Measurements from ENCODE around the gene BTK. TPM values are rescaled to one million over a fixed set of nuclear protein-coding genes. Genes with fewer than 3 reads are reported as not detected.
A peak's percentile ranks its signal among the peaks of the same experiment; 100 is the strongest.

Gene BTK
- total and polyA plus RNA-seq, 3 experiments from 2014 or later = 0.48 to 0.60 TPM; not detected in 1

GRCh38 chrX:101407167-101407747 lies 21.3 kb upstream of the BTK start:
- Mint-ChIP-seq H3K27me3 (peaks cover 0 to 10% of the 10 kb centered on the region in 2 donors), H3K4me1 (peaks cover 26 to 47% (median 38%) of the 10 kb centered on the region in 3 donors), H3K27ac (peak overlapping the region; percentile 93 to 99 (median 99)), H3K9me3 (peaks cover 0 to 1% (median 0%) of the 10 kb centered on the region in 5 donors), H3K36me3 (peaks cover 0 to 26% (median 4%) of the 10 kb centered on the region in 3 donors), H3K4me3 (peak overlapping the region; percentile 90 to 99 (median 93))
- peaks cover 21% of the 10 kb centered on the region for H3K4me1 ChIP-seq (ENCODE audit: insufficient read depth, low read length)
- no peak for DNase-seq
- no peaks in the 10 kb centered on the region for H3K27me3 ChIP-seq (ENCODE audit: insufficient read depth, low read length, poor library complexity, severe bottlenecking)
- H3K4me3 ChIP-seq (ENCODE audit: low read length) = peak overlapping the region; percentile 95
- peaks cover 4% of the 10 kb centered on the region for H3K36me3 ChIP-seq (ENCODE audit: insufficient read depth, low read length)
- H3K9me3 ChIP-seq (ENCODE audit: low read length) = no peaks in the 10 kb centered on the region
- H3K27ac ChIP-seq (ENCODE audit: low read depth, low read length) = peak overlapping the region; percentile 95
- CTCF ChIA-PET = no interaction called here
- POLR2A ChIA-PET = interaction anchor here (1.3 kb wide), 1 partner anchor 59 kb away, joined by 3 read pairs; the partner anchor contains the start of gene TIMM8A

GRCh38 chrX:101399825-101400224 lies 13.8 kb upstream of the BTK start:
- no peak overlapping the region for H3K27ac ChIP-seq (ENCODE audit: low read depth, low read length)
- no peaks in the 10 kb centered on the region for H3K9me3 ChIP-seq (ENCODE audit: low read length)
- Mint-ChIP-seq H3K9me3 (peaks cover 0 to 1% (median 0%) of the 10 kb centered on the region in 5 donors), H3K27ac (peak overlapping the region in 2 of 8 donors; percentile 33 to 54), H3K4me1 (peaks cover 0 to 6% (median 0%) of the 10 kb centered on the region in 3 donors), H3K36me3 (peaks cover 0 to 46% (median 4%) of the 10 kb centered on the region in 3 donors), H3K27me3 (peaks cover 0 to 2% of the 10 kb centered on the region in 2 donors), H3K4me3 (no peak overlapping the region)
- no peaks in the 10 kb centered on the region for H3K27me3 ChIP-seq (ENCODE audit: insufficient read depth, low read length, poor library complexity, severe bottlenecking)
- no peak overlapping the region for H3K4me3 ChIP-seq (ENCODE audit: low read length)
- ChIA-PET CTCF (interaction anchor here (2.3 kb wide), 1 partner anchor 9 kb away, joined by 7 read pairs; the partner anchor contains the start of gene RPL36A), POLR2A (no interaction called here)
- no peak for DNase-seq
- no peaks in the 10 kb centered on the region for H3K4me1 ChIP-seq (ENCODE audit: insufficient read depth, low read length)
- H3K36me3 ChIP-seq (ENCODE audit: insufficient read depth, low read length) = no peaks in the 10 kb centered on the region

GRCh38 chrX:101398694-101399093 lies 12.7 kb upstream of the BTK start:
- ChIA-PET CTCF (no interaction called here), POLR2A (no interaction called here)
- Histone ChIP-seq H3K27me3 (ENCODE audit: insufficient read depth, low read length, poor library complexity, severe bottlenecking) (no peaks in the 10 kb centered on the region), H3K27ac (ENCODE audit: low read depth, low read length) (no peak overlapping the region), H3K4me1 (ENCODE audit: insufficient read depth, low read length) (no peaks in the 10 kb centered on the region), H3K36me3 (ENCODE audit: insufficient read depth, low read length) (peaks cover 1% of the 10 kb centered on the region), H3K4me3 (ENCODE audit: low read length) (no peak overlapping the region), H3K9me3 (ENCODE audit: low read length) (no peaks in the 10 kb centered on the region)
- H3K36me3 Mint-ChIP-seq = peaks cover 0 to 48% (median 2%) of the 10 kb centered on the region in 3 donors
- H3K9me3 Mint-ChIP-seq = no peaks in the 10 kb centered on the region
- peak overlapping the region in 1 of 8 donors; percentile 6 for H3K27ac Mint-ChIP-seq
- H3K4me3 Mint-ChIP-seq = no peak overlapping the region
- peaks cover 0 to 2% of the 10 kb centered on the region in 2 donors for H3K27me3 Mint-ChIP-seq
- peaks cover under 1 to 12% (median 2%) of the 10 kb centered on the region in 3 donors for H3K4me1 Mint-ChIP-seq
- DNase-seq = no peak

GRCh38 chrX:101397779-101398178 lies 11.8 kb upstream of the BTK start:
- H3K9me3 Mint-ChIP-seq = no peaks in the 10 kb centered on the region
- ChIA-PET POLR2A (no interaction called here), CTCF (no interaction called here)
- no peak overlapping the region for H3K4me3 Mint-ChIP-seq
- Histone ChIP-seq H3K36me3 (ENCODE audit: insufficient read depth, low read length) (peaks cover 5% of the 10 kb centered on the region), H3K9me3 (ENCODE audit: low read length) (no peaks in the 10 kb centered on the region), H3K27ac (ENCODE audit: low read depth, low read length) (no peak overlapping the region), H3K4me3 (ENCODE audit: low read length) (no peak overlapping the region), H3K4me1 (ENCODE audit: insufficient read depth, low read length) (no peaks in the 10 kb centered on the region), H3K27me3 (ENCODE audit: insufficient read depth, low read length, poor library complexity, severe bottlenecking) (no peaks in the 10 kb centered on the region)
- H3K4me1 Mint-ChIP-seq = peaks cover 5 to 20% (median 11%) of the 10 kb centered on the region in 3 donors
- H3K36me3 Mint-ChIP-seq = peaks cover 0 to 53% (median 2%) of the 10 kb centered on the region in 3 donors
- H3K27me3 Mint-ChIP-seq = peaks cover 0 to 4% of the 10 kb centered on the region in 2 donors
- H3K27ac Mint-ChIP-seq = no peak overlapping the region
- DNase-seq = no peak

- Histone ChIP-seq H3K9me3 (ENCODE audit: low read length) (no peaks in the 10 kb centered on the region), H3K4me1 (ENCODE audit: insufficient read depth, low read length) (peaks cover 9% of the 10 kb centered on the region), H3K36me3 (ENCODE audit: insufficient read depth, low read length) (peaks cover 8% of the 10 kb centered on the region), H3K4me3 (ENCODE audit: low read length) (no peak overlapping the region), H3K27me3 (ENCODE audit: insufficient read depth, low read length, poor library complexity, severe bottlenecking) (no peaks in the 10 kb centered on the region), H3K27ac (ENCODE audit: low read depth, low read length) (no peak overlapping the region)
- ChIA-PET CTCF (no interaction called here), POLR2A (interaction anchor here (0.7 kb wide), 1 partner anchor 62 kb away, joined by 3 read pairs; no protein-coding TSS in a partner anchor)
- Mint-ChIP-seq H3K27me3 (peaks cover 0 to 1% of the 10 kb centered on the region in 2 donors), H3K4me3 (no peak overlapping the region), H3K27ac (peak overlapping the region in 6 of 8 donors; percentile 0 to 69 (median 6)), H3K36me3 (peaks cover 0 to 56% (median 0%) of the 10 kb centered on the region in 3 donors), H3K4me1 (peaks cover 24 to 37% (median 29%) of the 10 kb centered on the region in 3 donors), H3K9me3 (no peaks in the 10 kb centered on the region)
- DNase-seq = no peak
Measured at GRCh38 chrX:101395789-101396188, 9.8 kb upstream of the BTK start.

- no peak for DNase-seq
- H3K27me3 Mint-ChIP-seq = peaks cover 0 to 1% of the 10 kb centered on the region in 2 donors
- H3K4me1 ChIP-seq (ENCODE audit: insufficient read depth, low read length) = peaks cover 9% of the 10 kb centered on the region
- ChIA-PET CTCF (no interaction called here), POLR2A (no interaction called here)
- H3K9me3 Mint-ChIP-seq = no peaks in the 10 kb centered on the region
- H3K9me3 ChIP-seq (ENCODE audit: low read length) = no peaks in the 10 kb centered on the region
- H3K36me3 ChIP-seq (ENCODE audit: insufficient read depth, low read length) = peaks cover 8% of the 10 kb centered on the region
- peaks cover 0 to 49% (median 0%) of the 10 kb centered on the region in 3 donors for H3K36me3 Mint-ChIP-seq
- H3K27ac ChIP-seq (ENCODE audit: low read depth, low read length) = no peak overlapping the region
- no peak overlapping the region for H3K4me3 ChIP-seq (ENCODE audit: low read length)
- no peaks in the 10 kb centered on the region for H3K27me3 ChIP-seq (ENCODE audit: insufficient read depth, low read length, poor library complexity, severe bottlenecking)
- no peak overlapping the region for H3K4me3 Mint-ChIP-seq
- peak overlapping the region in 4 of 8 donors; percentile 26 to 99 (median 52) for H3K27ac Mint-ChIP-seq
- H3K4me1 Mint-ChIP-seq = peaks cover 24 to 42% (median 29%) of the 10 kb centered on the region in 3 donors
Measured at GRCh38 chrX:101394372-101394771, 8.4 kb upstream of the BTK start.

- Mint-ChIP-seq H3K4me3 (no peak overlapping the region), H3K36me3 (peaks cover 0 to 49% (median 0%) of the 10 kb centered on the region in 3 donors), H3K9me3 (no peaks in the 10 kb centered on the region), H3K27me3 (peaks cover 0 to 1% of the 10 kb centered on the region in 2 donors), H3K4me1 (peaks cover 24 to 42% (median 29%) of the 10 kb centered on the region in 3 donors), H3K27ac (peak overlapping the region in 7 of 8 donors; percentile 30 to 99 (median 87))
- H3K9me3 ChIP-seq (ENCODE audit: low read length) = no peaks in the 10 kb centered on the region
- CTCF ChIA-PET = no interaction called here
- H3K4me3 ChIP-seq (ENCODE audit: low read length) = no peak overlapping the region
- POLR2A ChIA-PET = no interaction called here
- no peak overlapping the region for H3K27ac ChIP-seq (ENCODE audit: low read depth, low read length)
- no peak for DNase-seq
- H3K36me3 ChIP-seq (ENCODE audit: insufficient read depth, low read length) = peaks cover 8% of the 10 kb centered on the region
- no peaks in the 10 kb centered on the region for H3K27me3 ChIP-seq (ENCODE audit: insufficient read depth, low read length, poor library complexity, severe bottlenecking)
- peaks cover 9% of the 10 kb centered on the region for H3K4me1 ChIP-seq (ENCODE audit: insufficient read depth, low read length)
Measured at GRCh38 chrX:101393530-101394305, 7.7 kb upstream of the BTK start.

- Mint-ChIP-seq H3K4me3 (peak overlapping the region; percentile 93 to 100 (median 96)), H3K4me1 (peaks cover 24 to 42% (median 29%) of the 10 kb centered on the region in 3 donors), H3K27me3 (peaks cover 0 to 1% of the 10 kb centered on the region in 2 donors), H3K27ac (peak overlapping the region; percentile 91 to 99 (median 97)), H3K9me3 (no peaks in the 10 kb centered on the region), H3K36me3 (peaks cover 0 to 46% (median 0%) of the 10 kb centered on the region in 3 donors)
- Histone ChIP-seq H3K36me3 (ENCODE audit: insufficient read depth, low read length) (peaks cover 8% of the 10 kb centered on the region), H3K4me3 (ENCODE audit: low read length) (peak overlapping the region; percentile 65), H3K27me3 (ENCODE audit: insufficient read depth, low read length, poor library complexity, severe bottlenecking) (no peaks in the 10 kb centered on the region), H3K27ac (ENCODE audit: low read depth, low read length) (peak overlapping the region; percentile 65), H3K9me3 (ENCODE audit: low read length) (no peaks in the 10 kb centered on the region), H3K4me1 (ENCODE audit: insufficient read depth, low read length) (peaks cover 9% of the 10 kb centered on the region)
- no peak for DNase-seq
- ChIA-PET POLR2A (no interaction called here), CTCF (interaction anchor here (1.5 to 2.7 kb wide), 2 partner anchors 9 to 25 kb away, joined by 7 to 25 read pairs; no protein-coding TSS in a partner anchor)
Measured at GRCh38 chrX:101391831-101392230, 5.8 kb upstream of the BTK start.

All from CD8-positive, alpha-beta memory T cell (primary cell).